HG02938 (cell line): Measurements from ENCODE around the gene TTLL1.
"Not testable (repeated sequence)": the region's sequence is repeated elsewhere in the genome, so short reads cannot be mapped to it uniquely, and the experiment has no call there.

Source experiments
- ATAC-seq: cut with Tn5 transposase; IDR thresholded peaks from one replicate; pipeline ENCODE4 v1.9.1; 2021; ENCODE audit warnings: mild to moderate bottlenecking, moderate library complexity; ENCODE audit not compliant: unreplicated experiment

The TTLL1 gene

GRCh38 chr22:43078522-43078921, 10.7 kb downstream of the TTLL1 start:
- no peak for ATAC-seq

- no peak for ATAC-seq
Observed at GRCh38 chr22:43077121-43077877, 11.9 kb downstream of the TTLL1 start.

GRCh38 chr22:43066844-43067385, 22.3 kb downstream of the TTLL1 start:
- ATAC-seq: no peak

GRCh38 chr22:43066134-43066533, 23.1 kb downstream of the TTLL1 start:
- ATAC-seq: no peak

GRCh38 chr22:43060183-43060582, 29.0 kb downstream of the TTLL1 start:
- no peak for ATAC-seq

- no peak for ATAC-seq
Observed at GRCh38 chr22:43057641-43058040, 31.6 kb downstream of the TTLL1 start.

GRCh38 chr22:43053176-43053575, 36.0 kb downstream of the TTLL1 start:
- no peak for ATAC-seq

- ATAC-seq: no peak
Observed at GRCh38 chr22:43050995-43051394, 38.2 kb downstream of the TTLL1 start.

- ATAC-seq: no peak
Observed at GRCh38 chr22:43047605-43048004, 41.6 kb downstream of the TTLL1 start.

GRCh38 chr22:43044290-43044712, 44.9 kb downstream of the TTLL1 start:
- no peak for ATAC-seq

- ATAC-seq: no peak
Observed at GRCh38 chr22:43042101-43042780, 47.0 kb downstream of the TTLL1 start.

GRCh38 chr22:43039800-43040199, 49.4 kb downstream of the TTLL1 start:
- ATAC-seq: no peak

GRCh38 chr22:43038325-43038724, 50.9 kb downstream of the TTLL1 start:
- no peak for ATAC-seq

GRCh38 chr22:43036282-43036829, 52.8 kb downstream of the TTLL1 start:
- ATAC-seq: no peak

- ATAC-seq: no peak
Observed at GRCh38 chr22:43035250-43035649, 53.9 kb downstream of the TTLL1 start.

- ATAC-seq: no peak
Observed at GRCh38 chr22:43031617-43032016, 57.6 kb downstream of the TTLL1 start.

GRCh38 chr22:43018615-43019014, 70.6 kb downstream of the TTLL1 start:
- ATAC-seq: no peak

- ATAC-seq: no peak
Observed at GRCh38 chr22:43017525-43018460, 71.4 kb downstream of the TTLL1 start.

- ATAC-seq: not testable (repeated sequence)
Observed at GRCh38 chr22:43016150-43016549, 73.0 kb downstream of the TTLL1 start.

- ATAC-seq: no peak
Observed at GRCh38 chr22:43015677-43016042, 73.5 kb downstream of the TTLL1 start.
